WTC11 (cell line): ENCODE data around the gene C6orf118. TPM values are rescaled to one million over a fixed set of nuclear protein-coding genes. Genes with fewer than 3 reads are reported as not detected.

ENCODE experiments used
- ATAC-seq: fragments of 200-7000 bp; cut with Tn5 transposase; 2 replicates; pipeline ENCODE4 v1.10.0; 2021; ENCODE audit warnings: mild to moderate bottlenecking, moderate library complexity
- CTCF ChIA-PET: fragments of 300-600 bp; sonication (Branson Sonifier 250); formaldehyde crosslinking; loops from one replicate; lab custom pipeline; 2021; ENCODE audit warnings: antibody characterized with exemption; lab: Charles Lee
- POLR2A ChIA-PET: fragments of 350-600 bp; sonication (Branson Sonifier 250); formaldehyde crosslinking; loops from one replicate; lab custom pipeline; 2021; ENCODE audit warnings: antibody characterized with exemption; lab: Charles Lee
- DNase-seq: peaks from one replicate; pipeline ENCODE4 v3.0.0; 2021; ENCODE audit warnings: low spot score
- H3K27ac Mint-ChIP-seq: 2 replicates; pipeline ENCODE4 v1.8.0; 2021; ENCODE audit warnings: mixed read lengths
- H3K27me3 Mint-ChIP-seq: 2 replicates; pipeline ENCODE4 v1.8.0; 2021; ENCODE audit warnings: low read depth, mild to moderate bottlenecking, moderate library complexity, mixed read lengths
- H3K36me3 Mint-ChIP-seq: 2 replicates; pipeline ENCODE4 v1.8.0; 2021; ENCODE audit warnings: mixed read lengths
- H3K4me1 Mint-ChIP-seq: 2 replicates; pipeline ENCODE4 v1.8.0; 2022; ENCODE audit warnings: mixed read lengths
- H3K4me3 Mint-ChIP-seq: 2 replicates; pipeline ENCODE4 v1.8.0; 2021; ENCODE audit warnings: mild to moderate bottlenecking, moderate library complexity, mixed read lengths
- H3K9me3 Mint-ChIP-seq: 2 replicates; pipeline ENCODE4 v1.8.0; 2021; ENCODE audit warnings: mixed read lengths
- EMX1 ChIP-seq: fragments of 250-450 bp; sonication (Bioruptor Pico); IDR thresholded peaks from 2 replicates; pipeline ENCODE4 v1.8.0; 2021; ENCODE audit warnings: mild to moderate bottlenecking
- GABPB1 ChIP-seq: sonication (generic); formaldehyde crosslinking; IDR thresholded peaks from 2 replicates; pipeline ENCODE4 v1.8.1; 2023; ENCODE audit warnings: mild to moderate bottlenecking, missing genetic modification reagents
- GTF2I ChIP-seq: fragments of 250-450 bp; sonication (Bioruptor Pico); conservative IDR thresholded peaks from 2 replicates; pipeline ENCODE4 v1.4.0; 2021; ENCODE audit warnings: mild to moderate bottlenecking
- HMGA2 ChIP-seq: fragments of 250-450 bp; sonication (Bioruptor Pico); IDR thresholded peaks from 2 replicates; pipeline ENCODE4 v1.4.0; 2021; ENCODE audit warnings: mild to moderate bottlenecking, moderate library complexity
- MYBL2 ChIP-seq: sonication (generic); formaldehyde crosslinking; IDR thresholded peaks from 2 replicates; pipeline ENCODE4 v1.8.1; 2023; ENCODE audit warnings: mild to moderate bottlenecking, moderate library complexity, missing genetic modification reagents
- NR1H2 ChIP-seq: sonication (generic); formaldehyde crosslinking; IDR thresholded peaks from 2 replicates; pipeline ENCODE4 v1.9.0; 2021; ENCODE audit warnings: mild to moderate bottlenecking, moderate library complexity, missing genetic modification reagents
- OVOL2 ChIP-seq: fragments of 250-450 bp; sonication (Bioruptor Pico); IDR thresholded peaks from 2 replicates; pipeline ENCODE4 v1.9.0; 2021; ENCODE audit warnings: mild to moderate bottlenecking, borderline replicate concordance
- RELA ChIP-seq: sonication (generic); formaldehyde crosslinking; IDR thresholded peaks from 2 replicates; pipeline ENCODE4 v1.8.1; 2022; ENCODE audit warnings: missing genetic modification reagents, mild to moderate bottlenecking, borderline replicate concordance
- RORB ChIP-seq: fragments of 250-450 bp; sonication (Bioruptor Pico); IDR thresholded peaks from 2 replicates; pipeline ENCODE4 v1.9.0; 2021; ENCODE audit warnings: mild to moderate bottlenecking
- SOX15 ChIP-seq: fragments of 250-450 bp; sonication (Bioruptor Pico); IDR thresholded peaks from 2 replicates; pipeline ENCODE4 v1.9.0; 2021; ENCODE audit warnings: mild to moderate bottlenecking
- total RNA-seq: library from RNA; stranded (reverse); gene quantifications from 3 replicates; pipeline ENCODE4 v1.2.3, GENCODE V29; 2021
- TF ChIP-seq, protein P1 (sequence below): sonication (generic); formaldehyde crosslinking; IDR thresholded peaks from 2 replicates; pipeline ENCODE4 v1.8.0; 2023; ENCODE audit warnings: missing genetic modification reagents, mild to moderate bottlenecking, borderline replicate concordance
- TF ChIP-seq, protein P2 (sequence below): sonication (generic); formaldehyde crosslinking; IDR thresholded peaks from 2 replicates; pipeline ENCODE4 v1.8.1; 2022; ENCODE audit warnings: mild to moderate bottlenecking, missing genetic modification reagents, moderate library complexity, borderline replicate concordance
- TF ChIP-seq, protein P3 (sequence below): sonication (generic); formaldehyde crosslinking; IDR thresholded peaks from 2 replicates; pipeline ENCODE4 v1.8.0; 2022; ENCODE audit warnings: mild to moderate bottlenecking, missing genetic modification reagents
- TF ChIP-seq, protein P4 (sequence below): fragments of 250-450 bp; sonication (Bioruptor Pico); IDR thresholded peaks from 2 replicates; pipeline ENCODE4 v1.9.0; 2021; ENCODE audit warnings: mild to moderate bottlenecking
- TF ChIP-seq, protein P5 (sequence below): fragments of 250-450 bp; sonication (Bioruptor Pico); IDR thresholded peaks from 2 replicates; pipeline ENCODE4 v1.9.0; 2021; ENCODE audit warnings: moderate library complexity, mild to moderate bottlenecking, inconsistent platforms, borderline replicate concordance
- TF ChIP-seq, protein P6 (sequence below): sonication (generic); formaldehyde crosslinking; IDR thresholded peaks from 2 replicates; pipeline ENCODE4 v1.8.1; 2023; ENCODE audit warnings: mild to moderate bottlenecking, moderate library complexity, missing genetic modification reagents
- TF ChIP-seq, protein P7 (sequence below): sonication (generic); formaldehyde crosslinking; IDR thresholded peaks from 2 replicates; pipeline ENCODE4 v1.8.1; 2023; ENCODE audit warnings: mild to moderate bottlenecking, missing genetic modification reagents, borderline replicate concordance
- TF ChIP-seq, protein P8 (sequence below): sonication (generic); formaldehyde crosslinking; IDR thresholded peaks from 2 replicates; pipeline ENCODE4 v1.8.0; 2022; ENCODE audit warnings: mild to moderate bottlenecking, missing genetic modification reagents

C6orf118 gene
- total RNA-seq, 1 experiment from 2014 or later, result 0.22 TPM

DNA sequence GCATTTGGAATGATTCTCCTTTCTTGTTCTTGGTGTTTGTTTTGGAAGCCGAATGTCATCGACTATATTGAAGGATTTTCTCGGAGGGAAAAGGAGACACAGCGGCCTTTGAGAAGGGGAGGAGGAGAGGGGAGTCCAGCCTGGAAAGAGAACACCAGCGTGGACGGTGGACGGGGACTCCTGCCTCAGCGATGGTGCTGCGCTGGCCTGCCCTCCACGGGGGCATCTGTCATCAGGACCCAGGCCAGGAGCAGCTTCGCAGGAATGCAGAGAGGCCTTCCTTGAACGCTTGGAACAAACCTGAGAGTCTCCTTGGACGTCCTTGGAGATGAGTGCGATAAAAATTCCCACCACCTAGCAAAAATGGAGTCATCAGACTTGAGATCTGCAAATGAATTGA lies 8.3 kb upstream of the C6orf118 start:
- TF ChIP-seq EMX1 (CRISPR knock-in tag), result no peak
- no peak for TF ChIP-seq GTF2I
- TF ChIP-seq RELA (CRISPR knock-in tag), result no peak
- TF ChIP-seq MYBL2 (CRISPR knock-in tag), result no peak
- TF ChIP-seq SOX15 (CRISPR knock-in tag), result no peak
- no peak for TF ChIP-seq NR1H2 (CRISPR knock-in tag)
- TF ChIP-seq OVOL2 (CRISPR knock-in tag), result no peak
- TF ChIP-seq, protein P1, sequence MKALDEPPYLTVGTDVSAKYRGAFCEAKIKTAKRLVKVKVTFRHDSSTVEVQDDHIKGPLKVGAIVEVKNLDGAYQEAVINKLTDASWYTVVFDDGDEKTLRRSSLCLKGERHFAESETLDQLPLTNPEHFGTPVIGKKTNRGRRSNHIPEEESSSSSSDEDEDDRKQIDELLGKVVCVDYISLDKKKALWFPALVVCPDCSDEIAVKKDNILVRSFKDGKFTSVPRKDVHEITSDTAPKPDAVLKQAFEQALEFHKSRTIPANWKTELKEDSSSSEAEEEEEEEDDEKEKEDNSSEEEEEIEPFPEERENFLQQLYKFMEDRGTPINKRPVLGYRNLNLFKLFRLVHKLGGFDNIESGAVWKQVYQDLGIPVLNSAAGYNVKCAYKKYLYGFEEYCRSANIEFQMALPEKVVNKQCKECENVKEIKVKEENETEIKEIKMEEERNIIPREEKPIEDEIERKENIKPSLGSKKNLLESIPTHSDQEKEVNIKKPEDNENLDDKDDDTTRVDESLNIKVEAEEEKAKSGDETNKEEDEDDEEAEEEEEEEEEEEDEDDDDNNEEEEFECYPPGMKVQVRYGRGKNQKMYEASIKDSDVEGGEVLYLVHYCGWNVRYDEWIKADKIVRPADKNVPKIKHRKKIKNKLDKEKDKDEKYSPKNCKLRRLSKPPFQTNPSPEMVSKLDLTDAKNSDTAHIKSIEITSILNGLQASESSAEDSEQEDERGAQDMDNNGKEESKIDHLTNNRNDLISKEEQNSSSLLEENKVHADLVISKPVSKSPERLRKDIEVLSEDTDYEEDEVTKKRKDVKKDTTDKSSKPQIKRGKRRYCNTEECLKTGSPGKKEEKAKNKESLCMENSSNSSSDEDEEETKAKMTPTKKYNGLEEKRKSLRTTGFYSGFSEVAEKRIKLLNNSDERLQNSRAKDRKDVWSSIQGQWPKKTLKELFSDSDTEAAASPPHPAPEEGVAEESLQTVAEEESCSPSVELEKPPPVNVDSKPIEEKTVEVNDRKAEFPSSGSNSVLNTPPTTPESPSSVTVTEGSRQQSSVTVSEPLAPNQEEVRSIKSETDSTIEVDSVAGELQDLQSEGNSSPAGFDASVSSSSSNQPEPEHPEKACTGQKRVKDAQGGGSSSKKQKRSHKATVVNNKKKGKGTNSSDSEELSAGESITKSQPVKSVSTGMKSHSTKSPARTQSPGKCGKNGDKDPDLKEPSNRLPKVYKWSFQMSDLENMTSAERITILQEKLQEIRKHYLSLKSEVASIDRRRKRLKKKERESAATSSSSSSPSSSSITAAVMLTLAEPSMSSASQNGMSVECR (CRISPR knock-in tag), result no peak
- TF ChIP-seq, protein P2, sequence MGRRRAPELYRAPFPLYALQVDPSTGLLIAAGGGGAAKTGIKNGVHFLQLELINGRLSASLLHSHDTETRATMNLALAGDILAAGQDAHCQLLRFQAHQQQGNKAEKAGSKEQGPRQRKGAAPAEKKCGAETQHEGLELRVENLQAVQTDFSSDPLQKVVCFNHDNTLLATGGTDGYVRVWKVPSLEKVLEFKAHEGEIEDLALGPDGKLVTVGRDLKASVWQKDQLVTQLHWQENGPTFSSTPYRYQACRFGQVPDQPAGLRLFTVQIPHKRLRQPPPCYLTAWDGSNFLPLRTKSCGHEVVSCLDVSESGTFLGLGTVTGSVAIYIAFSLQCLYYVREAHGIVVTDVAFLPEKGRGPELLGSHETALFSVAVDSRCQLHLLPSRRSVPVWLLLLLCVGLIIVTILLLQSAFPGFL (CRISPR knock-in tag), result no peak
- no peak for TF ChIP-seq RORB (CRISPR knock-in tag)
- TF ChIP-seq, protein P3, sequence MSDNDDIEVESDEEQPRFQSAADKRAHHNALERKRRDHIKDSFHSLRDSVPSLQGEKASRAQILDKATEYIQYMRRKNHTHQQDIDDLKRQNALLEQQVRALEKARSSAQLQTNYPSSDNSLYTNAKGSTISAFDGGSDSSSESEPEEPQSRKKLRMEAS, result no peak
- no peak for TF ChIP-seq GABPB1 (CRISPR knock-in tag)
- TF ChIP-seq, all 79 proteins: peak for 0
- ChIA-PET POLR2A (no interaction called here), CTCF (no interaction called here)
- Mint-ChIP-seq H3K4me3 (no peak overlapping the region), H3K27me3 (peaks cover under 1% of the 10 kb centered on the region; the same call in 1 of the 2 replicates), H3K27ac (no peak overlapping the region), H3K4me1 (no peaks in the 10 kb centered on the region), H3K9me3 (peaks cover 40% of the 10 kb centered on the region), H3K36me3 (peaks cover 22% of the 10 kb centered on the region)
- DNase-seq (no peak), ATAC-seq (no peak)

DNA sequence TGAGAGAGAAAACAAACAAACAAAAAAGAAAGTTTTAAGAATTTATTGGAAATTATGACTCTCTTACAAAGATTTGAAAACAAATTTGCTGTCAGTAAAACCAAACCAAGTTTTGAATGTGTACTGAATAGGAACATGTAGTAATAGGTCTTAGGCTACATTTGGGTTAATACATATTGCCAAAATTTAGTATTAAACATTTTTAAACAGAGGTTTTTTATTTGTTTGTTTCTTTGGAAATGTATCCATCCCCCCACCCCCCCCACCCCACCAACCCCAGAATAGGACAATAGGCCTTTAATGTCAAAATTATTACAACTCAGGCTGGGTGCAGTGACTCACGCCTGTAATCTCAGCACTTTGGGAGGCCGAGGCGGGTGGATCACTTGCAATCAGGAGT lies 2.5 kb downstream of the C6orf118 start:
- H3K9me3 Mint-ChIP-seq, result no peaks in the 10 kb centered on the region
- CTCF ChIA-PET, result no interaction called here
- H3K27ac Mint-ChIP-seq, result no peak overlapping the region
- peaks cover 6% of the 10 kb centered on the region for H3K4me1 Mint-ChIP-seq
- DNase-seq, result no peak
- H3K4me3 Mint-ChIP-seq, result no peak overlapping the region
- H3K27me3 Mint-ChIP-seq, result peaks cover 24% of the 10 kb centered on the region
- H3K36me3 Mint-ChIP-seq, result no peaks in the 10 kb centered on the region; the same call in 1 of the 2 replicates
- no peak for ATAC-seq
- POLR2A ChIA-PET, result no interaction called here
- TF ChIP-seq, protein P3, result no peak
- TF ChIP-seq HMGA2, result no peak
- TF ChIP-seq, protein P4, sequence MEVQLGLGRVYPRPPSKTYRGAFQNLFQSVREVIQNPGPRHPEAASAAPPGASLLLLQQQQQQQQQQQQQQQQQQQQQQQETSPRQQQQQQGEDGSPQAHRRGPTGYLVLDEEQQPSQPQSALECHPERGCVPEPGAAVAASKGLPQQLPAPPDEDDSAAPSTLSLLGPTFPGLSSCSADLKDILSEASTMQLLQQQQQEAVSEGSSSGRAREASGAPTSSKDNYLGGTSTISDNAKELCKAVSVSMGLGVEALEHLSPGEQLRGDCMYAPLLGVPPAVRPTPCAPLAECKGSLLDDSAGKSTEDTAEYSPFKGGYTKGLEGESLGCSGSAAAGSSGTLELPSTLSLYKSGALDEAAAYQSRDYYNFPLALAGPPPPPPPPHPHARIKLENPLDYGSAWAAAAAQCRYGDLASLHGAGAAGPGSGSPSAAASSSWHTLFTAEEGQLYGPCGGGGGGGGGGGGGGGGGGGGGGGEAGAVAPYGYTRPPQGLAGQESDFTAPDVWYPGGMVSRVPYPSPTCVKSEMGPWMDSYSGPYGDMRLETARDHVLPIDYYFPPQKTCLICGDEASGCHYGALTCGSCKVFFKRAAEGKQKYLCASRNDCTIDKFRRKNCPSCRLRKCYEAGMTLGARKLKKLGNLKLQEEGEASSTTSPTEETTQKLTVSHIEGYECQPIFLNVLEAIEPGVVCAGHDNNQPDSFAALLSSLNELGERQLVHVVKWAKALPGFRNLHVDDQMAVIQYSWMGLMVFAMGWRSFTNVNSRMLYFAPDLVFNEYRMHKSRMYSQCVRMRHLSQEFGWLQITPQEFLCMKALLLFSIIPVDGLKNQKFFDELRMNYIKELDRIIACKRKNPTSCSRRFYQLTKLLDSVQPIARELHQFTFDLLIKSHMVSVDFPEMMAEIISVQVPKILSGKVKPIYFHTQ (CRISPR knock-in tag), result no peak
- TF ChIP-seq, protein P5, sequence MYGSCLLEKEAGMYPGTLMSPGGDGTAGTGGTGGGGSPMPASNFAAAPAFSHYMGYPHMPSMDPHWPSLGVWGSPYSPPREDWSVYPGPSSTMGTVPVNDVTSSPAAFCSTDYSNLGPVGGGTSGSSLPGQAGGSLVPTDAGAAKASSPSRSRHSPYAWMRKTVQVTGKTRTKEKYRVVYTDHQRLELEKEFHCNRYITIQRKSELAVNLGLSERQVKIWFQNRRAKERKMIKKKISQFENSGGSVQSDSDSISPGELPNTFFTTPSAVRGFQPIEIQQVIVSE, result no peak
- TF ChIP-seq, protein P6, sequence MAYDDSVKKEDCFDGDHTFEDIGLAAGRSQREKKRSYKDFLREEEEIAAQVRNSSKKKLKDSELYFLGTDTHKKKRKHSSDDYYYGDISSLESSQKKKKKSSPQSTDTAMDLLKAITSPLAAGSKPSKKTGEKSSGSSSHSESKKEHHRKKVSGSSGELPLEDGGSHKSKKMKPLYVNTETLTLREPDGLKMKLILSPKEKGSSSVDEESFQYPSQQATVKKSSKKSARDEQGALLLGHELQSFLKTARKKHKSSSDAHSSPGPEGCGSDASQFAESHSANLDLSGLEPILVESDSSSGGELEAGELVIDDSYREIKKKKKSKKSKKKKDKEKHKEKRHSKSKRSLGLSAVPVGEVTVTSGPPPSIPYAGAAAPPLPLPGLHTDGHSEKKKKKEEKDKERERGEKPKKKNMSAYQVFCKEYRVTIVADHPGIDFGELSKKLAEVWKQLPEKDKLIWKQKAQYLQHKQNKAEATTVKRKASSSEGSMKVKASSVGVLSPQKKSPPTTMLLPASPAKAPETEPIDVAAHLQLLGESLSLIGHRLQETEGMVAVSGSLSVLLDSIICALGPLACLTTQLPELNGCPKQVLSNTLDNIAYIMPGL (CRISPR knock-in tag), result no peak
- TF ChIP-seq, protein P7, sequence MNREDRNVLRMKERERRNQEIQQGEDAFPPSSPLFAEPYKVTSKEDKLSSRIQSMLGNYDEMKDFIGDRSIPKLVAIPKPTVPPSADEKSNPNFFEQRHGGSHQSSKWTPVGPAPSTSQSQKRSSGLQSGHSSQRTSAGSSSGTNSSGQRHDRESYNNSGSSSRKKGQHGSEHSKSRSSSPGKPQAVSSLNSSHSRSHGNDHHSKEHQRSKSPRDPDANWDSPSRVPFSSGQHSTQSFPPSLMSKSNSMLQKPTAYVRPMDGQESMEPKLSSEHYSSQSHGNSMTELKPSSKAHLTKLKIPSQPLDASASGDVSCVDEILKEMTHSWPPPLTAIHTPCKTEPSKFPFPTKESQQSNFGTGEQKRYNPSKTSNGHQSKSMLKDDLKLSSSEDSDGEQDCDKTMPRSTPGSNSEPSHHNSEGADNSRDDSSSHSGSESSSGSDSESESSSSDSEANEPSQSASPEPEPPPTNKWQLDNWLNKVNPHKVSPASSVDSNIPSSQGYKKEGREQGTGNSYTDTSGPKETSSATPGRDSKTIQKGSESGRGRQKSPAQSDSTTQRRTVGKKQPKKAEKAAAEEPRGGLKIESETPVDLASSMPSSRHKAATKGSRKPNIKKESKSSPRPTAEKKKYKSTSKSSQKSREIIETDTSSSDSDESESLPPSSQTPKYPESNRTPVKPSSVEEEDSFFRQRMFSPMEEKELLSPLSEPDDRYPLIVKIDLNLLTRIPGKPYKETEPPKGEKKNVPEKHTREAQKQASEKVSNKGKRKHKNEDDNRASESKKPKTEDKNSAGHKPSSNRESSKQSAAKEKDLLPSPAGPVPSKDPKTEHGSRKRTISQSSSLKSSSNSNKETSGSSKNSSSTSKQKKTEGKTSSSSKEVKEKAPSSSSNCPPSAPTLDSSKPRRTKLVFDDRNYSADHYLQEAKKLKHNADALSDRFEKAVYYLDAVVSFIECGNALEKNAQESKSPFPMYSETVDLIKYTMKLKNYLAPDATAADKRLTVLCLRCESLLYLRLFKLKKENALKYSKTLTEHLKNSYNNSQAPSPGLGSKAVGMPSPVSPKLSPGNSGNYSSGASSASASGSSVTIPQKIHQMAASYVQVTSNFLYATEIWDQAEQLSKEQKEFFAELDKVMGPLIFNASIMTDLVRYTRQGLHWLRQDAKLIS, result no peak
- TF ChIP-seq, protein P8, sequence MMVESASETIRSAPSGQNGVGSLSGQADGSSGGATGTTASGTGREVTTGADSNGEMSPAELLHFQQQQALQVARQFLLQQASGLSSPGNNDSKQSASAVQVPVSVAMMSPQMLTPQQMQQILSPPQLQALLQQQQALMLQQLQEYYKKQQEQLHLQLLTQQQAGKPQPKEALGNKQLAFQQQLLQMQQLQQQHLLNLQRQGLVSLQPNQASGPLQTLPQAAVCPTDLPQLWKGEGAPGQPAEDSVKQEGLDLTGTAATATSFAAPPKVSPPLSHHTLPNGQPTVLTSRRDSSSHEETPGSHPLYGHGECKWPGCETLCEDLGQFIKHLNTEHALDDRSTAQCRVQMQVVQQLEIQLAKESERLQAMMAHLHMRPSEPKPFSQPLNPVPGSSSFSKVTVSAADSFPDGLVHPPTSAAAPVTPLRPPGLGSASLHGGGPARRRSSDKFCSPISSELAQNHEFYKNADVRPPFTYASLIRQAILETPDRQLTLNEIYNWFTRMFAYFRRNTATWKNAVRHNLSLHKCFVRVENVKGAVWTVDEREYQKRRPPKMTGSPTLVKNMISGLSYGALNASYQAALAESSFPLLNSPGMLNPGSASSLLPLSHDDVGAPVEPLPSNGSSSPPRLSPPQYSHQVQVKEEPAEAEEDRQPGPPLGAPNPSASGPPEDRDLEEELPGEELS (CRISPR knock-in tag), result no peak
